Measurements from ENCODE around the gene SLC25A22.

DNA sequence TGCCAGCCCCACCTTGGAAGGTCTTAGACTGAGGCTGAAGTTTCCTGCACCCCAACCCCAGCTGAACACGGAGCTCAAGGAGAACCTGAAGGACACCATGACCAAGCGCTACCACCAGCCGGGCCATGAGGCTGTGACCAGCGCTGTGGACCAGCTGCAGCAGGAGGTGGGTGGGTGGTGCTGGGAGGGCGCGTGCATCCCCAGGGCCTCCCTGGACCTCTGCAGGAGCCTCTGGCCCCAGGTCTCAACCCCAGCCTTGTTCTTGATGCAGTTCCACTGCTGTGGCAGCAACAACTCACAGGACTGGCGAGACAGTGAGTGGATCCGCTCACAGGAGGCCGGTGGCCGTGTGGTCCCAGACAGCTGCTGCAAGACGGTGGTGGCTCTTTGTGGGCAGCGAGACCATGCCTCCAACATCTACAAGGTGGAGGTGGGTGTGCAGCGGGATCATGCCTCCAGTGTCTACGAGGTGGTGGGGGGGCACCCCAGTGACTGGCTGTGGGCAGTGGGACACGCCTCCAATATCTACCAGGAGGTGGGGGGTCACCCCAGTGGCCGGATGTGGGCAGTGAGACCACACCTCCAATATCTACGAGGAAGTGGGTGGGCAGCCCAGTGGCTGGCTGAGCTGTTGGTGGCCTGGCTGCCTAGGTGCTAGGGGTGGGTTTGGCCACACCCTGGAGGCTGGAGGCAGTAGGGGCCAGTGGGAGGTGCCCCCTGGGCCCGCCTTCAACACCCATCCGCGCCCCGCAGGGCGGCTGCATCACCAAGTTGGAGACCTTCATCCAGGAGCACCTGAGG, 39.3 kb upstream of the SLC25A22 start:
- TF ChIP-seq CTCF (conservative IDR thresholded peaks at IDR 0.05) (no peak), EZH2 (IDR thresholded peaks at IDR 0.05; ENCODE audit: low read depth) (no peak)
